OCI-LY1 (cell line): Measurements from ENCODE around the gene CAPS.

Experiments
- H2AFZ ChIP-seq: fragments of 200-600 bp; sonication (generic), shearing (Covaris generic); 2 replicates; pipeline ENCODE4 v1.6.0; 2014; ENCODE audit warnings: antibody characterized with exemption, mild to moderate bottlenecking, low read length
- H3F3A ChIP-seq: fragments of 200-600 bp; sonication (generic), shearing (Covaris generic); 2 replicates; pipeline ENCODE4 v1.6.0; 2014; ENCODE audit warnings: mild to moderate bottlenecking, antibody characterized with exemption, low read length, moderate library complexity; ENCODE audit not compliant: insufficient read depth
- H3K27ac ChIP-seq: fragments of 200-600 bp; sonication (generic); 2 replicates; pipeline ENCODE4 v1.5.1; 2014; ENCODE audit warnings: low read length, mixed run types, mild to moderate bottlenecking, low read depth; ENCODE audit not compliant: poor library complexity, severe bottlenecking
- H3K27me3 ChIP-seq: fragments of 200-600 bp; sonication (generic); 2 replicates; pipeline ENCODE4 v1.6.0; 2014; ENCODE audit warnings: antibody characterized with exemption, mild to moderate bottlenecking, low read length, moderate library complexity; ENCODE audit not compliant: insufficient read depth
- H3K36me3 ChIP-seq: fragments of 200-600 bp; sonication (generic); 2 replicates; pipeline ENCODE4 v1.6.1; 2014; ENCODE audit warnings: mild to moderate bottlenecking, antibody characterized with exemption, low read length, moderate library complexity, mixed read lengths; ENCODE audit not compliant: insufficient read depth
- H3K4me1 ChIP-seq: fragments of 200-600 bp; sonication (generic); 2 replicates; pipeline ENCODE4 v1.5.1; 2014; ENCODE audit warnings: mild to moderate bottlenecking, low read length, moderate library complexity; ENCODE audit not compliant: insufficient read depth, severe bottlenecking
- H3K4me2 ChIP-seq: fragments of 200-600 bp; sonication (generic), shearing (Covaris generic); 2 replicates; pipeline ENCODE4 v1.6.1; 2014; ENCODE audit warnings: low read length
- H3K4me3 ChIP-seq: fragments of 200-600 bp; sonication (generic); 2 replicates; pipeline ENCODE4 v1.5.1; 2014; ENCODE audit warnings: low read length, low read depth, mild to moderate bottlenecking, mixed read lengths; ENCODE audit not compliant: poor library complexity, severe bottlenecking
- H3K79me2 ChIP-seq: fragments of 200-600 bp; shearing (Covaris generic); 2 replicates; pipeline ENCODE4 v1.6.1; 2016; ENCODE audit warnings: mixed run types, low read length, mixed read lengths; ENCODE audit not compliant: insufficient read depth
- H3K9ac ChIP-seq: fragments of 200-600 bp; sonication (generic), shearing (Covaris generic); 2 replicates; pipeline ENCODE4 v1.6.1; 2014; ENCODE audit warnings: mild to moderate bottlenecking, low read length, mixed read lengths
- H3K9me2 ChIP-seq: fragments of 200-600 bp; sonication (generic), shearing (Covaris generic); 2 replicates; pipeline ENCODE4 v1.6.1; 2014; ENCODE audit warnings: low read depth, mild to moderate bottlenecking, low read length, mixed read lengths
- H3K9me3 ChIP-seq: fragments of 200-600 bp; shearing (Covaris generic); 2 replicates; pipeline ENCODE4 v1.6.1; 2014; ENCODE audit warnings: low read length, mixed read lengths
- H4K20me1 ChIP-seq: fragments of 200-600 bp; sonication (generic), shearing (Covaris generic); 2 replicates; pipeline ENCODE4 v1.6.0; 2016; ENCODE audit warnings: mild to moderate bottlenecking, low read length; ENCODE audit not compliant: insufficient read depth
- CTCF ChIP-seq: fragments of 200-600 bp; sonication (generic), shearing (Covaris generic); IDR thresholded peaks from 2 replicates; pipeline ENCODE4 v1.5.1; 2017; ENCODE audit warnings: mild to moderate bottlenecking, antibody characterized with exemption, low read length, moderate library complexity, mixed read lengths
- EZH2 ChIP-seq: fragments of 200-600 bp; sonication (generic), shearing (Covaris generic); IDR thresholded peaks from 2 replicates; pipeline ENCODE4 v1.8.0; 2017; ENCODE audit warnings: borderline replicate concordance, mixed run types, mild to moderate bottlenecking, antibody characterized with exemption, low read length, moderate library complexity, mixed read lengths

Gene CAPS

GRCh38 chr19:5913739-5914357 lies at the start of gene CAPS:
Gene CAPS (plus strand): TSS chr19:5914254. CDS start chr19:5914407, 153 bp downstream.
- Histone ChIP-seq H3K36me3 (peaks cover 41% of the 10 kb centered on the region), H3K9ac (no peak within 1 kb of the TSS), H3K9me2 (no peaks in the 10 kb centered on the region), H3K27ac (no peak within 1 kb of the TSS), H4K20me1 (no peaks in the 10 kb centered on the region), H3K79me2 (no peaks in the 10 kb centered on the region), H3F3A (no peaks in the 10 kb centered on the region), H3K4me3 (no peak within 1 kb of the TSS), H3K4me2 (no peak within 1 kb of the TSS), H3K27me3 (no peaks in the 10 kb centered on the region), H3K9me3 (no peaks in the 10 kb centered on the region), H2AFZ (no peak within 1 kb of the TSS), H3K4me1 (no peaks in the 10 kb centered on the region)
- TF ChIP-seq CTCF = no peak
- no peak for TF ChIP-seq EZH2

GRCh38 chr19:5864725-5865486 lies 49.1 kb upstream of the CAPS start:
- H2AFZ ChIP-seq = no peak overlapping the region
- H3K9me3 ChIP-seq = no peaks in the 10 kb centered on the region
- H3K36me3 ChIP-seq = no peaks in the 10 kb centered on the region
- H3K27ac ChIP-seq = no peak overlapping the region
- H3F3A ChIP-seq = no peaks in the 10 kb centered on the region
- no peak overlapping the region for H3K4me3 ChIP-seq
- H3K9me2 ChIP-seq = no peaks in the 10 kb centered on the region
- H3K4me1 ChIP-seq = no peaks in the 10 kb centered on the region
- TF ChIP-seq EZH2 (no peak), CTCF (no peak)
- H3K27me3 ChIP-seq = peaks cover 7% of the 10 kb centered on the region; the same call in 1 of the 2 replicates
- no peaks in the 10 kb centered on the region for H3K79me2 ChIP-seq
- no peaks in the 10 kb centered on the region for H4K20me1 ChIP-seq
- no peak overlapping the region for H3K9ac ChIP-seq
- H3K4me2 ChIP-seq = no peak overlapping the region

- H4K20me1 ChIP-seq = no peaks in the 10 kb centered on the region
- H2AFZ ChIP-seq = no peak overlapping the region
- no peaks in the 10 kb centered on the region for H3K9me2 ChIP-seq
- no peaks in the 10 kb centered on the region for H3K79me2 ChIP-seq
- H3K4me2 ChIP-seq = no peak overlapping the region
- no peak overlapping the region for H3K4me3 ChIP-seq
- H3K4me1 ChIP-seq = no peaks in the 10 kb centered on the region
- no peaks in the 10 kb centered on the region for H3K36me3 ChIP-seq
- no peak overlapping the region for H3K9ac ChIP-seq
- H3K27ac ChIP-seq = no peak overlapping the region
- H3K9me3 ChIP-seq = no peaks in the 10 kb centered on the region
- 0 out of 2 replicates have a peak, but pooled peaks cover 7% of the 10 kb centered on the region for H3K27me3 ChIP-seq
- TF ChIP-seq CTCF (no peak), EZH2 (no peak)
- no peaks in the 10 kb centered on the region for H3F3A ChIP-seq
These were observed 48.3 kb upstream of the CAPS start for GRCh38 chr19:5865772-5866171.
